ENCODE measurements around the gene FGF23.

GRCh38 chr12:4417455-4417854, 37.9 kb upstream of the FGF23 start:
- TF ChIP-seq CTCF (IDR thresholded peaks at IDR 0.05; ENCODE audit: low read depth, low read length) (no peak), EZH2phosphoT487 (IDR thresholded peaks at IDR 0.05; ENCODE audit: low read depth) (no peak)
